Testis (tissue), 3 donors: ENCODE data around the gene TOMT. TPM values are rescaled to one million over a fixed set of nuclear protein-coding genes. Genes with fewer than 3 reads are reported as not detected.
A peak's percentile ranks its signal among the peaks of the same experiment; 100 is the strongest.

Experiments
- DNase-seq: peaks from one replicate; pipeline ENCODE4 v3.0.0-alpha.2; 2019
- H3K27ac ChIP-seq, 2 donors: fragments of 200-600 bp; sonication (generic); one replicate each; pipeline ENCODE4 v1.5.1; 2019
- H3K27me3 ChIP-seq: fragments of 200-600 bp; sonication (generic); one replicate; pipeline ENCODE4 v1.5.1; 2019
- H3K36me3 ChIP-seq: fragments of 200-600 bp; sonication (generic); one replicate; pipeline ENCODE4 v1.5.1; 2017; ENCODE audit warnings: low read depth; ENCODE audit errors: missing control alignments
- H3K4me1 ChIP-seq: fragments of 200-600 bp; sonication (generic); one replicate; pipeline ENCODE4 v1.5.1; 2019
- H3K4me3 ChIP-seq, 2 donors: fragments of 200-600 bp; sonication (generic); one replicate each; pipeline ENCODE4 v1.5.1; 2017 to 2019
- H3K9me3 ChIP-seq: fragments of 200-600 bp; sonication (generic); one replicate; pipeline ENCODE4 v1.5.1; 2017
- CTCF ChIP-seq, 3 experiments: fragments of 450-650 bp in 2 of 3; fragments of 200-600 bp in 1 of 3; sonication (generic) in 1 of 3; IDR thresholded peaks; one replicate each; pipeline ENCODE4 v1.5.1; 2016 to 2019; ENCODE audit warnings: antibody characterized with exemption in 3 of 3, mild to moderate bottlenecking in 2 of 3, moderate library complexity in 1 of 3
- POLR2A ChIP-seq: fragments of 450-650 bp; IDR thresholded peaks from one replicate; pipeline ENCODE4 v1.6.1; 2017; ENCODE audit warnings: antibody characterized with exemption, mild to moderate bottlenecking, moderate library complexity
- WGBS, 2 donors: methylation state at CpG; one replicate each; pipeline ENCODE4 v1.1.5; 2018; 5-methylcytosine and 5-hydroxymethylcytosine counted together
- intact Hi-C: fragments of 100-400 bp; cut with DNase I; formaldehyde crosslinking; loops from one replicate; pipeline ENCODE4 v1.15.1; 2023; ENCODE audit warnings: low total_unique reads
- polyA plus RNA-seq: library from polyadenylated mRNA; stranded (reverse); fragments of 350-450 nt; fragmentation: Illumina TruSeq; extraction: RNeasy Lipid Tissue Mini Kit (QIAGEN cat#74804); gene quantifications from one replicate; pipeline ENCODE4 v1.2.3, GENCODE V29; 2014; ENCODE audit warnings: low read depth, low replicate concordance; ENCODE audit not compliant: insufficient read depth
- total RNA-seq, 2 donors: library from RNA; depleted of rRNA; stranded (reverse); fragments of >200 nt; gene quantifications; one replicate each; pipeline ENCODE4 v1.2.3, GENCODE V29; 2016

The TOMT gene
- total and polyA plus RNA-seq, 3 donors from 2014 or later, result 0.43 TPM; not detected in 2

GRCh38 chr11:72102631-72102945 lies 3.1 kb upstream of the TOMT start:
- 2 to 3% methylated on average over 8 to 9 of the region's 9 CpGs for WGBS, 2 donors
- DNase-seq, result no peak
- intact Hi-C loops, result no loop called here
- TF ChIP-seq POLR2A, result no peak
- H3K9me3 ChIP-seq, result no peaks in the 10 kb centered on the region
- H3K36me3 ChIP-seq, result no peaks in the 10 kb centered on the region
- H3K4me1 ChIP-seq, result peaks cover 23% of the 10 kb centered on the region
- peak overlapping the region; percentile 94 to 95 for H3K27ac ChIP-seq
- peak overlapping the region; percentile 94 to 98 for H3K4me3 ChIP-seq
- H3K27me3 ChIP-seq, result no peaks in the 10 kb centered on the region

GRCh38 chr11:72102946-72103753 lies 2.6 kb upstream of the TOMT start, which contains the start of gene LAMTOR1:
LAMTOR1 (minus strand) TSS chr11:72103297; CDS start chr11:72103224, 73 bp downstream.
- no peaks in the 10 kb centered on the region for H3K36me3 ChIP-seq
- peak; percentile 99 for DNase-seq
- TF ChIP-seq POLR2A, result peak; percentile 3
- TF ChIP-seq CTCF (IDR thresholded peaks at IDR 0.05), result peak; percentile 17 to 76 (median 65)
- H3K4me3 ChIP-seq, result peak within 1 kb of the TSS; percentile 94 to 98
- H3K27ac ChIP-seq, result peak within 1 kb of the TSS; percentile 94 to 95
- intact Hi-C loops, result no loop called here
- WGBS, 2 donors, result 3 to 5% methylated on average over 16 to 38 of the region's 64 CpGs
- no peaks in the 10 kb centered on the region for H3K9me3 ChIP-seq
- peaks cover 23% of the 10 kb centered on the region for H3K4me1 ChIP-seq
- no peaks in the 10 kb centered on the region for H3K27me3 ChIP-seq

GRCh38 chr11:72103754-72104167 lies 2.0 kb upstream of the TOMT start:
- peak overlapping the region; percentile 94 to 95 for H3K27ac ChIP-seq
- TF ChIP-seq CTCF (IDR thresholded peaks at IDR 0.05) (no peak), POLR2A (no peak)
- peaks cover 23% of the 10 kb centered on the region for H3K4me1 ChIP-seq
- intact Hi-C loops, result no loop called here
- no peak for DNase-seq
- no peaks in the 10 kb centered on the region for H3K27me3 ChIP-seq
- no peaks in the 10 kb centered on the region for H3K9me3 ChIP-seq
- peak overlapping the region; percentile 94 to 98 for H3K4me3 ChIP-seq
- H3K36me3 ChIP-seq, result no peaks in the 10 kb centered on the region
- 42 to 63% methylated on average over 11 of the region's 11 CpGs for WGBS, 2 donors

- Histone ChIP-seq H3K36me3 (no peaks in the 10 kb centered on the region), H3K4me1 (peaks cover 13% of the 10 kb centered on the region), H3K27ac (peak overlapping the region; percentile 92 to 97), H3K4me3 (peak overlapping the region; percentile 71 to 81), H3K27me3 (no peaks in the 10 kb centered on the region), H3K9me3 (no peaks in the 10 kb centered on the region)
- no peak for DNase-seq
- TF ChIP-seq POLR2A (no peak), CTCF (IDR thresholded peaks at IDR 0.05) (no peak)
- 0 to 1% methylated on average over 9 to 10 of the region's 10 CpGs for WGBS, 2 donors
- intact Hi-C loops, result no loop called here
These were observed 5.8 kb downstream of the TOMT start for GRCh38 chr11:72111300-72112142.
